PC-3 (cell line): ENCODE data around the gene SLC7A1.

Source experiments
- CTCF ChIP-seq: fragments of 300-600 bp; sonication (generic); conservative IDR thresholded peaks from 2 replicates; pipeline ENCODE4 v1.5.1; 2017; ENCODE audit warnings: antibody characterized with exemption, low read depth, mild to moderate bottlenecking, low read length
- EZH2 ChIP-seq: fragments of 300-600 bp; sonication (generic); IDR thresholded peaks from one replicate; pipeline ENCODE4 v1.6.1; 2017; ENCODE audit warnings: antibody characterized with exemption, mild to moderate bottlenecking, low read length; ENCODE audit not compliant: unreplicated experiment
- EZH2phosphoT487 ChIP-seq: fragments of 300-600 bp; sonication (generic); IDR thresholded peaks from 2 replicates; pipeline ENCODE4 v1.6.1; 2018; ENCODE audit warnings: mild to moderate bottlenecking, antibody characterized with exemption, low read length, borderline replicate concordance

DNA sequence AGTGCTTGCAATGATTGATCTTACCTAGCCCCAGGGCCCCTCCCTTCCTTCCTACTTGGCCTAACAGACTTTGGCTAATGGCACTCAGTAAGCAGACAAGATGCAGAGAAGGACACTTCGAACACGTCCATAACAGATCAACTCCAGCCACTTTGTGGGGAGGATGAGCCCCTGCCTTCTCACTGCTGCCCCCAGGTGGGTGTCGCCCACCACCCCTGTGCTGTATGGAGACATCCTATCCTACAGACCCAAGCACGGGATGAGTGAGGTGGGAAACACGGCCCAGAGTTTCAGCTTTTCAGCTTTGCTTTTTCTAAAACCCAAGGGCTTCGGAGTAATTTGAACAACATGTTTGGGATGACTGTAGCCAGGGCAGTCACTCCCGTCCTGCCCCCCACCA, 5.5 kb downstream of the SLC7A1 start:
- TF ChIP-seq CTCF = 0 out of 2 replicates have a peak, but pooled peaks have one; percentile 19
- TF ChIP-seq EZH2 = no peak
- no peak for TF ChIP-seq EZH2phosphoT487
